Measurements from ENCODE around the gene TEAD1. TPM values are rescaled to one million over a fixed set of nuclear protein-coding genes. Genes with fewer than 3 reads are reported as not detected.
A peak's percentile ranks its signal among the peaks of the same experiment; 100 is the strongest.

The TEAD1 gene
- total and polyA plus RNA-seq, 9 of the 15 experiments (the other 6 are each of a cell fraction or from before 2014, with no cell fraction given) = 1.7 to 17.7 (median 10.8) TPM

DNA sequence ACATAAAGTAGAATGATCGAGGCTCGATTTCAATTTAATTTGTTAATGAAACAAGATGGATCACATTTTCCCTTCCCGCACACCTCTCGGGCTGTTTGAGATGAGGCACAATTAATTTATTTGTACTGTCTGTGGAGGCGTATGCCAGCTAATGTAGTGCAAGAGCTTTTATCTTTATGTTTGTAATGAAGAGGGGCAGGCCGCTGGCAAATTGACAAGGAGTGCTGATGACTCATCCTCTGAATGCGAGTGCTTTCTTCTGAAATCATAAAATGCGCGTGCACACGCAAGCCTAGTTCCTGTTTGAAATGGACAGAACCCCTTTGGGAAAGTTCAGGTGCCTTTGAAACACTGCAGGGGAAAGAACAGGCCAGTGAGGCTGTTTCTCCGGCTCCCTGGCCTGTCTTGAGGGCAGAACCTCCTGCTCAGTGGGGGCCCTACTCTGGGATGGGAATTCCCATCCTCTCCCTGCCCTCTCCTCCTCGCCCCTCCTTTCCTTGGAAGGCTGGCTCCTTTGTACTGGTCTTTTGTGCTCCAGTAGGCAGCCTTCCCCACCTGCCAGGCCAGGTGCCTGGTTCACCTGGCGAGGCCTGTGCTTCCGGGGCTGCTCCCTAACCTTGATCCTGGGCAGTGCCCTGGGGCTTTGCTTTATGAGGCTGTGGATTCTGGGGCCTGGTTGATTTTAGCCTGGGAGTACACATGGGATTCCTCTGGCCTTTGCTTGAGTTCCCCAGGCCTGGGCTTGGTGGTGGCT is 50.3 kb downstream of the TEAD1 start (continued):
- no peak for TF ChIP-seq PCBP2 (IDR thresholded peaks at IDR 0.05; ENCODE audit: low read depth, low read length, poor library complexity, severe bottlenecking)
- TF ChIP-seq CXXC5 (CRISPR knock-in tag; IDR thresholded peaks at IDR 0.05) = peak; percentile 52
- TF ChIP-seq NR4A1 (CRISPR knock-in tag; IDR thresholded peaks at IDR 0.05) = no peak
- no peak for TF ChIP-seq NR4A1 (tag; IDR thresholded peaks at IDR 0.05)
- no peak for TF ChIP-seq NR2F6 (CRISPR knock-in tag; IDR thresholded peaks at IDR 0.05)
- no peak for TF ChIP-seq PHTF2 (CRISPR knock-in tag; IDR thresholded peaks at IDR 0.05)
- TF ChIP-seq ZNF551 (CRISPR knock-in tag; IDR thresholded peaks at IDR 0.05) = no peak
- no peak for TF ChIP-seq ZNF140 (CRISPR knock-in tag; IDR thresholded peaks at IDR 0.05)
- TF ChIP-seq SPI1 (IDR thresholded peaks at IDR 0.05; ENCODE audit: borderline replicate concordance, low read depth, low read length) = peak; percentile 38; the same call in 1 of the 2 replicates
- no peak for TF ChIP-seq RFX1 (IDR thresholded peaks at IDR 0.05)
- no peak for TF ChIP-seq TCFL5 (CRISPR knock-in tag; conservative IDR thresholded peaks at IDR 0.05)
- TF ChIP-seq SMARCC2 (IDR thresholded peaks at IDR 0.05; ENCODE audit: low read depth) = peak; percentile 75
- TF ChIP-seq, protein P1, sequence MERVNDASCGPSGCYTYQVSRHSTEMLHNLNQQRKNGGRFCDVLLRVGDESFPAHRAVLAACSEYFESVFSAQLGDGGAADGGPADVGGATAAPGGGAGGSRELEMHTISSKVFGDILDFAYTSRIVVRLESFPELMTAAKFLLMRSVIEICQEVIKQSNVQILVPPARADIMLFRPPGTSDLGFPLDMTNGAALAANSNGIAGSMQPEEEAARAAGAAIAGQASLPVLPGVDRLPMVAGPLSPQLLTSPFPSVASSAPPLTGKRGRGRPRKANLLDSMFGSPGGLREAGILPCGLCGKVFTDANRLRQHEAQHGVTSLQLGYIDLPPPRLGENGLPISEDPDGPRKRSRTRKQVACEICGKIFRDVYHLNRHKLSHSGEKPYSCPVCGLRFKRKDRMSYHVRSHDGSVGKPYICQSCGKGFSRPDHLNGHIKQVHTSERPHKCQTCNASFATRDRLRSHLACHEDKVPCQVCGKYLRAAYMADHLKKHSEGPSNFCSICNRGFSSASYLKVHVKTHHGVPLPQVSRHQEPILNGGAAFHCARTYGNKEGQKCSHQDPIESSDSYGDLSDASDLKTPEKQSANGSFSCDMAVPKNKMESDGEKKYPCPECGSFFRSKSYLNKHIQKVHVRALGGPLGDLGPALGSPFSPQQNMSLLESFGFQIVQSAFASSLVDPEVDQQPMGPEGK (CRISPR knock-in tag; IDR thresholded peaks at IDR 0.05; ENCODE audit: borderline replicate concordance) = no peak
- no peak for TF ChIP-seq NBN (IDR thresholded peaks at IDR 0.05; ENCODE audit: low read depth)
- TF ChIP-seq POLR3G (IDR thresholded peaks at IDR 0.05; ENCODE audit: extremely low read depth, insufficient read length, insufficient replicate concordance) = no peak
- TF ChIP-seq ZNF77 (CRISPR knock-in tag; IDR thresholded peaks at IDR 0.05) = no peak
- TF ChIP-seq DPF2 (IDR thresholded peaks at IDR 0.05) = peak; percentile 86
- no peak for TF ChIP-seq ZBTB17 (CRISPR knock-in tag; IDR thresholded peaks at IDR 0.05)
- no peak for TF ChIP-seq ZNF583 (CRISPR knock-in tag; IDR thresholded peaks at IDR 0.05)
- TF ChIP-seq SMARCA5 (IDR thresholded peaks at IDR 0.05) = no peak
- TF ChIP-seq, protein P2, sequence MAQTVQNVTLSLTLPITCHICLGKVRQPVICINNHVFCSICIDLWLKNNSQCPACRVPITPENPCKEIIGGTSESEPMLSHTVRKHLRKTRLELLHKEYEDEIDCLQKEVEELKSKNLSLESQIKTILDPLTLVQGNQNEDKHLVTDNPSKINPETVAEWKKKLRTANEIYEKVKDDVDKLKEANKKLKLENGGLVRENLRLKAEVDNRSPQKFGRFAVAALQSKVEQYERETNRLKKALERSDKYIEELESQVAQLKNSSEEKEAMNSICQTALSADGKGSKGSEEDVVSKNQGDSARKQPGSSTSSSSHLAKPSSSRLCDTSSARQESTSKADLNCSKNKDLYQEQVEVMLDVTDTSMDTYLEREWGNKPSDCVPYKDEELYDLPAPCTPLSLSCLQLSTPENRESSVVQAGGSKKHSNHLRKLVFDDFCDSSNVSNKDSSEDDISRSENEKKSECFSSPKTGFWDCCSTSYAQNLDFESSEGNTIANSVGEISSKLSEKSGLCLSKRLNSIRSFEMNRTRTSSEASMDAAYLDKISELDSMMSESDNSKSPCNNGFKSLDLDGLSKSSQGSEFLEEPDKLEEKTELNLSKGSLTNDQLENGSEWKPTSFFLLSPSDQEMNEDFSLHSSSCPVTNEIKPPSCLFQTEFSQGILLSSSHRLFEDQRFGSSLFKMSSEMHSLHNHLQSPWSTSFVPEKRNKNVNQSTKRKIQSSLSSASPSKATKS (CRISPR knock-in tag; IDR thresholded peaks at IDR 0.05) = no peak
- TF ChIP-seq, protein P3, sequence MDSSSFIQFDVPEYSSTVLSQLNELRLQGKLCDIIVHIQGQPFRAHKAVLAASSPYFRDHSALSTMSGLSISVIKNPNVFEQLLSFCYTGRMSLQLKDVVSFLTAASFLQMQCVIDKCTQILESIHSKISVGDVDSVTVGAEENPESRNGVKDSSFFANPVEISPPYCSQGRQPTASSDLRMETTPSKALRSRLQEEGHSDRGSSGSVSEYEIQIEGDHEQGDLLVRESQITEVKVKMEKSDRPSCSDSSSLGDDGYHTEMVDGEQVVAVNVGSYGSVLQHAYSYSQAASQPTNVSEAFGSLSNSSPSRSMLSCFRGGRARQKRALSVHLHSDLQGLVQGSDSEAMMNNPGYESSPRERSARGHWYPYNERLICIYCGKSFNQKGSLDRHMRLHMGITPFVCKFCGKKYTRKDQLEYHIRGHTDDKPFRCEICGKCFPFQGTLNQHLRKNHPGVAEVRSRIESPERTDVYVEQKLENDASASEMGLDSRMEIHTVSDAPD (CRISPR knock-in tag; IDR thresholded peaks at IDR 0.05) = no peak
- TF ChIP-seq GATA2 (CRISPR knock-in tag; IDR thresholded peaks at IDR 0.05) = no peak
- no peak for TF ChIP-seq TSC22D4 (tag; IDR thresholded peaks at IDR 0.05)
- peak; percentile 68; the same call in 1 of the 2 replicates for TF ChIP-seq NFE2 (IDR thresholded peaks at IDR 0.05; ENCODE audit: low read depth)
- TF ChIP-seq, protein P4, sequence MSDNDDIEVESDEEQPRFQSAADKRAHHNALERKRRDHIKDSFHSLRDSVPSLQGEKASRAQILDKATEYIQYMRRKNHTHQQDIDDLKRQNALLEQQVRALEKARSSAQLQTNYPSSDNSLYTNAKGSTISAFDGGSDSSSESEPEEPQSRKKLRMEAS (CRISPR knock-in tag; IDR thresholded peaks at IDR 0.05) = no peak
- TF ChIP-seq ZNF134 (CRISPR knock-in tag; conservative IDR thresholded peaks at IDR 0.05) = no peak
